Left lobe of liver (tissue), 2 donors: ENCODE data around the gene P4HA1. TPM values are rescaled to one million over a fixed set of nuclear protein-coding genes. Genes with fewer than 3 reads are reported as not detected.
"Not testable (repeated sequence)": the region's sequence is repeated elsewhere in the genome, so short reads cannot be mapped to it uniquely, and the experiment has no call there.

Experiments
- ATAC-seq: fragments of 200-7000 bp; cut with Tn5 transposase; one replicate; pipeline ENCODE4 v1.9.1; 2020; ENCODE audit warnings: mild to moderate bottlenecking, moderate library complexity
- DNase-seq: peaks from one replicate; pipeline ENCODE4 v3.0.0-alpha.2; 2020; ENCODE audit warnings: low spot score
- total RNA-seq: library from RNA; stranded (reverse); gene quantifications from one replicate; pipeline ENCODE4 v1.2.1, GENCODE V29; 2021
- donor health status: DM: no; HTN: no; CAD: no; lungs with moderate emphysema.
- donor health status: DM: no; HTN: yes; CAD: no.

Gene P4HA1
- 7.3 TPM for total RNA-seq

GRCh38 chr10:73096449-73097304 is at the start of gene P4HA1:
P4HA1 (minus strand) TSS chr10:73096866; CDS start chr10:73074883, 21,983 bp downstream.
- DNase-seq: peak; percentile 100
- ATAC-seq: peak; percentile 93

DNA sequence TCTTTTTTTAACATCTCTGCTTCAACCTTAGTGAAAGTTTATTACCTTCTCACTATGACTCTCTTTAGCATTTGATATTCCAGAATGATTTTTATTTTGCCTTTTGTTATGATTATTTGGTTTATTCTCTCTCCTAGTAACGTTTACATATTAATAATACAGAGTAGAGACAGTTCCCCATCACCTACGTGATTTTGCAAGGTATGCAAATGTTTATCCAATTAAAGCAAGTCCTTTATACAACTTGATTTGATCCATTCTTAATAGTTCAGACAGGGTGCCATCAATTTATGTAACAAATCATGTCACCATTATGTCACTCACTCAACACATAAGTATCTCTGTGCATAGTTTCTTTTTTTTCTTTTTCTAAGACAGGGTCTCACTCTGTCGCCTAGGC is 44.9 kb upstream of the P4HA1 start:
- DNase-seq (no peak), ATAC-seq (no peak)

DNA sequence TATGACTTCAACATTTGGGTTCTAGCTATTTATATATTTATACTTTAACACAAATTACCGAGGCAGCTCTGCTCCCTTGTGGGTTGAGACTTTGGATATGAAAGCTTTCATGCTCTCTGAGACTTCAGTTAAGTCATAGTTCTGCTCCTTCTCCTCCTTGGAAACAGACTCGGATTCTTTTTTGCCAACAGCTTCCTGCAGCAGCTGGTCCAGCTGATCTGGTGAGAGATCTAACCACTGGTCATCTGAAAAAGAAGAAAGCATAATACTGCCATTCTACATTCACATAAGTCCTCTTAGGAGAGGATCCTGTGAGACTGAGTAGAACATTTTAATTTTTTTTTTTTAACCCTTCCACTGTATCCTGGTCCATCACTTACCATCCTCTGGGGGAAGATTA is 42.6 kb upstream of the P4HA1 start:
- DNase-seq (no peak), ATAC-seq (no peak)

GRCh38 chr10:73136627-73137026 is 40.0 kb upstream of the P4HA1 start:
- ATAC-seq: no peak
- DNase-seq: no peak

GRCh38 chr10:73134727-73135126 is 38.1 kb upstream of the P4HA1 start:
- DNase-seq: no peak
- no peak for ATAC-seq

GRCh38 chr10:73131913-73132686 is 35.4 kb upstream of the P4HA1 start:
- ATAC-seq (peak; percentile 76), DNase-seq (no peak)

GRCh38 chr10:73131301-73131700 is 34.6 kb upstream of the P4HA1 start:
- DNase-seq (no peak), ATAC-seq (no peak)

- no peak for ATAC-seq
- no peak for DNase-seq
These were observed 29.7 kb upstream of the P4HA1 start for GRCh38 chr10:73126343-73126742.

DNA sequence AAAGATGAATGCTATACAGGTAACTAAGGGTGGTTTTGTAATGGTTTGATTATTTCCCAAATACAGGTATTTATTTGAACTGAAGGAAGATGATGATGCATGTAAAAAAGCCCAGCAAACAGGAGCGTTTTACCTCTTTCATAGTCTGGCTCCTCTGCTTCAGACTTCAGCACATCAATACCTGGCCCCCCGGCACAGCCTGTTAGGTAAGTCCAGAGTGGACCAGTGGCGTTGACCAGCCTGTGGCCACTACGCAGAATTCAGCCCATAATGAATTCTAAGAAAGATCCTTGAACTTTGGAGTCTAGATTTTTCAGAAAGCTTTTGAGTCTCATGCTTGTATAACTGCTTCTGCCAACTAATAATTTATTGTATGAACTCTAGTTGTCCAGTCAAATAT is 23.3 kb upstream of the P4HA1 start:
- ATAC-seq (peak; percentile 66), DNase-seq (no peak)

- no peak for DNase-seq
- peak; percentile 61 for ATAC-seq
These were observed 22.8 kb upstream of the P4HA1 start for GRCh38 chr10:73119457-73119856.

- DNase-seq (no peak), ATAC-seq (peak; percentile 52)
These were observed 21.5 kb upstream of the P4HA1 start for GRCh38 chr10:73117976-73118743.

- DNase-seq (no peak), ATAC-seq (no peak)
These were observed 19.4 kb upstream of the P4HA1 start for GRCh38 chr10:73116017-73116416.

DNA sequence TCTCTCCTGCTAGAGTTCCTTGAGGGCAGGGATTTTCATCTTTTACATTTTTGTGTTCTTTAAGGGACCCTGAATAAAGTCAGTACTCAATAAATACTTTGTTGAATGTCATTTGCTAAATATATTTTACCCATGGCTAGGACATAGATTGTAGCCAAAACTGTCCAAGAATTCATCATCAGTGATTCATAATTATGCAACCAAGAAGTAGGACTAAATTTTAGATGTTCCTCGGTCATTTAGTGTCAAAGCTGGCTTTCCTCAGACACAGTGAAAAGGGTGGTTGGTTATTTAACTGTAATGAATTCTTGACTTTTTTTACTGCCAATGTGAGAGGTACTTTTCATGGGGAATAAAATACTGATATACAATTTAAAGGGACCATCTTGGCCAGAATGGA is 16.9 kb upstream of the P4HA1 start:
- DNase-seq: no peak
- no peak for ATAC-seq

DNA sequence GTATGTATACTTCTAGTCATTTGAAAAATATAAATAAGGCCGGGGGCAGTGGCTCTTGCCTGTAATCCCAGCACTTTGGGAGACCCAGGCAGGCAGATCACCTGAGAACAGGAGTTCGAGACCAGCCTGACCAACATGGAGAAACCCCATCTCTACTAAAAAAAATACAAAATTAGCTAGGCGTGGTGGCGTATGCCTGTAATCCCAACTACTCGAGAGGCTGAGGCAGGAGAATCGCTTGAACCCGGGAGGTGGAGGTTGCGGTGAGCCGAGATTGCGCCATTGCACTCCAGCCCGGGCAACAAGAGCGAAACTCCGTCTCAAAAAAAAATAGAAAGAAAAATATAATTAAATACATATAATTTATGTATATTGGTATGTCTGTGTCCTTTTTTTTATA is 15.4 kb upstream of the P4HA1 start:
- DNase-seq, ATAC-seq: not testable (repeated sequence)

GRCh38 chr10:73110345-73110849 is 13.7 kb upstream of the P4HA1 start, which contains the start of gene NUDT13:
NUDT13 (plus strand) TSS chr10:73110455; CDS start chr10:73114366, 3,911 bp downstream.
- ATAC-seq: peak; percentile 98
- peak; percentile 80 for DNase-seq

GRCh38 chr10:73109248-73109652 is 12.6 kb upstream of the P4HA1 start:
- ATAC-seq, DNase-seq: not testable (repeated sequence)

DNA sequence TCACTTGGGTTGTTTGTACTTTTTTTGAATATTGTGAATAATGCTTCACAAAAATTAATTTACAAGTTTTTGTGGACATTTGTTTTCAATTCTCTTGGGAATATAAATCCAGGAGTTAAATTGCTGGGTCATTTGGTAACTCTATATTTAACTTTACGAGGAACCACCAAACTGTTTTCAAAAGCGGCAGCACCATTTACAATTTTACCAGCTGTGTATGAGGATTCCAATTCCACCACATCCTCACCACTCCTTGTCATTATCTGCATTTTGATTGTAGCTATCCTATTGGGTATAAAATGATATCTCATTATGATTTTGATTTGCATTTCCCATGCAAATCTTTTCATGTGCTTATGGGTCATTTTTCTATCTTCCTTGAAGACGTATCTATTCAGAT is 9.6 kb upstream of the P4HA1 start:
- ATAC-seq: no peak
- no peak for DNase-seq

- no peak for ATAC-seq
- no peak for DNase-seq
These were observed 2.5 kb upstream of the P4HA1 start for GRCh38 chr10:73099141-73099540.

DNA sequence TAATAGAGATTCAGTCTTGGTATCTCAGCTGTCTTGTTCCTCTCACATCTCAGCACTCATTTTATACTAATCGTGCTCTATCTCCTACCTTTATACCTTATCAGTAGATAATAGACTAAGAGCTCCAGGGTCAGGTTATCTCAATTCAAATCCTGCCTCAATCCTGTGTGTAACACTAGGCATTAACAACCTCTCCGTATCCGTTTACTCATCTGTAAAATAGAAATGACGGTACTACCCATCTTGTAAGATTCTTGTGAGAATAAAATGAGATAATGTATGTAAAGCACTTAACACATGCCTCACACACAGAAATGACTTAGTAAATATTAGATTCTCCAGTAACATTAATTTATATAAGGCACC is 622 bp upstream of the P4HA1 start:
- DNase-seq (no peak), ATAC-seq (no peak)

DNA sequence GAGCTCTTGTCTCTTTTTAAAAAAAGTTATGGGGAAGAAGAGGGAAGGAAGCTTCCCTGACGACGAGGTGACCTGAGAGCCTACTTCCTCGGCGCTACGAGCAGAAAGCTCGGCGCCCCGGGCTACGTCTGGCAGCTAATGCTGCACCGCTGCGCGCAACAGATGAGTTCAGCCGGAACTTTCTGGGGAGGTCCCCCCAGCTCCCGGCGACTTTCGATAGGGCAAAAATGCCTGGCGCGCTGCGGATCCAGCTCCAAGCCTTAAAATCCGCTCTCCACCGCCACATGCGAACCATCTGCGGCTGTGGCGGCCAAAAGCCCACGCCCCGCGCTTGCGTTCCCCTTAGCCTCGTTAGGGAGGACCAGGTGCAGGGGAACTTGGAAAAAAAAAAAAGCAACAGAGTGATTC is 621 bp downstream of the P4HA1 start:
- peak; percentile 71 for DNase-seq
- ATAC-seq: peak; percentile 62

DNA sequence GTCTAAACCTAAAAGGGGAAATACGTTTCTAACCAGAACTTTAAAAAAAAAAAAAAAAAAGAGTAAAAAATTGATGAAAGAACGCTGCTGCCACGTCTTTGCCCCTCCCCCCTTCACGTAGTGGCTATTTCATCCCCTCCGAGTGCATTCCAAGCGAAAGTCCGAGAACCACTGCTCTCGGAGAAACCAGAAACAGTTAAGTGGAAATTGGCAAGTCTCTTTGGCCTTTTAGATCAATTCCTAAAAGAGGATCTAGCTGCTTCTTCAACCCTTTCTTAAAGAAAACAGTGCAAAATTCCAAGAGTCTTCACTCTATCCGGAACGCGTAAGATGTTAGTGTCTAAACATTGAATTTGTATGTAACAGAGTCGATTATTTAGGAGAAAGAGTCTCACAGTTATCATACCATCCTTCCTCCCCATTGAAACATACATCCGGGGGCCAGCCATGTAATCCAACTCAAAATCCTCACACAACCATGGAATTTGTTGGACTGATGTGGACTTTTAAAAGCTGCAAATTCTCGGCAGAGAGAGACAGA is 1.1 kb downstream of the P4HA1 start:
- ATAC-seq: no peak
- no peak for DNase-seq
